Subcutaneous adipose tissue (tissue), 4 donors: Measurements from ENCODE around the gene MZB1. TPM values are rescaled to one million over a fixed set of nuclear protein-coding genes. Genes with fewer than 3 reads are reported as not detected.

Experiments
- total RNA-seq, 4 donors: library from RNA; depleted of rRNA; stranded (reverse); fragments of >200 nt; gene quantifications; one replicate each; pipeline ENCODE4 v1.1.0, GENCODE V29; 2016
- TF ChIP-seq, protein P1 (sequence below): fragments of 450-650 bp; IDR thresholded peaks from one replicate; pipeline ENCODE4 v1.5.1; 2016; ENCODE audit warnings: low read depth, mild to moderate bottlenecking, control low read depth, antibody characterized with exemption, moderate library complexity

MZB1 gene
- total RNA-seq, 4 donors from 2014 or later = 2.1 TPM; not detected in 3

DNA sequence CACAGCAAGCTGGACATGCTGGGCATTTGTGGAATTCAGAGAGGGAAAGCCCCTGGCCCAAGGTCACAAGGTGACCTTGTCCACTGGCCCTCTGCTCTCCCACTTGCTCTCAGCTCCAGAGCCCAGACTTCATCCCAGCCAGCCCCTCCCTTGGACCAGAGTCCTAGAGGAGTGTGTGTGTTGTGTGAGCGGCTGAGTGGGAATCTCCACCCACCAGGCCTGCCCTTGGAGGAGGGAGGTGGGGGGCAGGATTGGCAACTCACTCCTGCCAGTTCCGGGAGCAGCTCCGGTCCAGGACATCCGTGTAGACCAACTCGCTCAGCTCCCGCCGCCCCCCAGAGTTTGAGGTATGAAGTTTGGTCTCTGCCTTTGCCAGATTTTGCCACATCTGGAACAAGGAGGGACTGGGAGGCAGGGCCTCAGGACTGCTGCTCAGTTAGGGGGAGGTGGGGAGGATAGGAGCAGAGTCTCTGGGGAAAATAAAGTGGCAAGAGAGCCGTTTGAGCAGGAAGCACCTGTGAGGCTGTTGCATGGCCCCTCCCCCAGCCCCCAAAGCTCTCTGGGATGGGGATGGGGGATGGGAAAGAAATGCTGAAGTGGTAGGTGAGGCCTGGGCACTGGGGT is 1.4 kb downstream of the MZB1 start:
- TF ChIP-seq, protein P1, sequence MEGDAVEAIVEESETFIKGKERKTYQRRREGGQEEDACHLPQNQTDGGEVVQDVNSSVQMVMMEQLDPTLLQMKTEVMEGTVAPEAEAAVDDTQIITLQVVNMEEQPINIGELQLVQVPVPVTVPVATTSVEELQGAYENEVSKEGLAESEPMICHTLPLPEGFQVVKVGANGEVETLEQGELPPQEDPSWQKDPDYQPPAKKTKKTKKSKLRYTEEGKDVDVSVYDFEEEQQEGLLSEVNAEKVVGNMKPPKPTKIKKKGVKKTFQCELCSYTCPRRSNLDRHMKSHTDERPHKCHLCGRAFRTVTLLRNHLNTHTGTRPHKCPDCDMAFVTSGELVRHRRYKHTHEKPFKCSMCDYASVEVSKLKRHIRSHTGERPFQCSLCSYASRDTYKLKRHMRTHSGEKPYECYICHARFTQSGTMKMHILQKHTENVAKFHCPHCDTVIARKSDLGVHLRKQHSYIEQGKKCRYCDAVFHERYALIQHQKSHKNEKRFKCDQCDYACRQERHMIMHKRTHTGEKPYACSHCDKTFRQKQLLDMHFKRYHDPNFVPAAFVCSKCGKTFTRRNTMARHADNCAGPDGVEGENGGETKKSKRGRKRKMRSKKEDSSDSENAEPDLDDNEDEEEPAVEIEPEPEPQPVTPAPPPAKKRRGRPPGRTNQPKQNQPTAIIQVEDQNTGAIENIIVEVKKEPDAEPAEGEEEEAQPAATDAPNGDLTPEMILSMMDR = no peak

DNA sequence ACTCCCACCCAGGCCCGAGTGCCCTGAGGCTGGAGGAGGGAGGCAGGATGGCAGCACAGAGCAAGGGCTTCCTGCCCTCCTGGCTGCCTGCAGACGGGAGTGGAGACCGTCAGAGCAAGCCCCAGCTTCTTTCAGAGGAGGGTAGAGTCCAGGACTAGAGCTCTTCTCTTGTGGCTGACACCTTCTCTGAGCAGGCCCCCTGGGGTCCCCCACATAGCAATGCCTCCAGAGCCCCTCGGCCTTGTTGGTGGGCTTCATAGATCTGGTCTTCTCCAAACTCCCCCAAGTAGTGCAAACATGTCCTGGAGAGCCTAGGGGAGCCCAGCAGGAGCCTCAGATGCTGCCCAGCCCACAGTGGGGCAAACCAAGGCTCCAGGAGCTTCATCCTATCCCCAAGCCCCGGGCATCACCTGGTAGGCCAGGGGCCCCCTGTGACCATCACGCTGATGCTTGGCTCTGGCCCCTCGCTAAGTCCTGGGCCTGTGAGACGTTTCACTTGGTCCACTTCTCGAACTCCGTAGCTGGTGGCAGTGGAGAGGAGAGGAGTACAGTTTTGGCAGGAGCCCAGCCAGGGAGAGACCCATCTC is 2.0 kb downstream of the MZB1 start:
- TF ChIP-seq, protein P1 = no peak

DNA sequence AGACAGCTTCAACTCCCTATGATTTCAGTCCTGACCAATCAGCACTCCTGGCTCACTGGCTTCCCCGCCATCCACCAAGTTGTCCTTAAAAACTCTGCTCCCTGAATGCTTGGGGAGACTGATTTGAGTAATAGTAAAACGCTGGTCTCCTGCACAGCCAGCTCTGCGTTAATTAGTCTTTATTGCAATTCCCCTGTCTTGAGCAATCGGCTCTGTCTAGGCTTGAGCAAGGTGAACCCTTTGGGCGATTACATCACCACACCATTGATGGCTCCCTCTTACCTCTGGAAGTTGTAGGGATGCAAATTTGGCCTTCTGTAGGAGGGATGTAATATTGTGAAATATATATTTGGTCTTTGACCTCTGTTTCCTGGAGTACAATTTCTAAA is 3.7 kb downstream of the MZB1 start:
- TF ChIP-seq, protein P1 = no peak

DNA sequence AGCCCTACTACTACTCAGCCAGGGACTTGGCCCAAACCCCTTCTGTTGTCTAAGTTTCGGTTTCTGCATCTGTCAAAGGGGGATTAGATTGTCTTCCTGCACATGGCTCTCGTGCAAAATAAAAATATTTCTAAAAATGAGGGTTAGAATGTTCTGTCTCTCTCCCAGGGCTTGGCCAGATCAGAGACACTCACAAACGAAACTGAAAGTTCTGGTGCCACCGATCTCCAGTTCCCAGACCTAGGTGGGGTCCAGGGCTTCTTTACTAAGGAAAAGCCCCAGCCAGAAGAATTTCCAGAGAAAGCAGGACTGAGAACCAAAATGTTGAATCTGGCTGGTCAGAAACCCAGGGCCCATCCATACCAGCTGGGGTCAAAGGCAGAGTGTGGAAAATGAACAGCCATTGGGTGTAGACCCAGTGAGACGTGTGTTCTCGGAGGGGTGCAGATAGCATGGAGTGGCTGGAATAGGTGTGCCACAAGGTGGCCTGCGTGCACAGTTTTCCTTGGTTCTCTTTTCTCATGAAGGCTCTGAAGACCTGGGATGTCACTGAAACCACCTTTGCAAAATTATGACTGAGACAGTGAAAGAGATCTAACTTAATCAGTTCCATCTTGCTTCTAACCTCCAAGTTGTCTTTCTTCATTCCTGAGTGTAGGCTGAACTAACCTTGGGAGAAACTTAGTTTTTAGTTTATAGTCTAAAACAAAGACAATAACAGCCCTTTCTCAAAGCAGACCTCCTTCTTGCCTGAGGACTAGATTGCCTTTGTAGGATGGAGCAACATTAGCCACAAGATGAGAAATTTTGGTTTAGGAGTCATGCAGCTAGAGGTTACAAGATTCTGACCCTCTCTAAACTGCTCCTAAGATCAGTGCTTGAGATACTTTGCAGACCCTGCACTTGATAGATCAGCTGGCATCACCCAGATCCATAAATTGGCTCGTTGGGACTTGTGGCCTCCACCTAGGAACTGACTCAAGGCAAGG is 4.4 kb downstream of the MZB1 start:
- TF ChIP-seq, protein P1 = no peak

DNA sequence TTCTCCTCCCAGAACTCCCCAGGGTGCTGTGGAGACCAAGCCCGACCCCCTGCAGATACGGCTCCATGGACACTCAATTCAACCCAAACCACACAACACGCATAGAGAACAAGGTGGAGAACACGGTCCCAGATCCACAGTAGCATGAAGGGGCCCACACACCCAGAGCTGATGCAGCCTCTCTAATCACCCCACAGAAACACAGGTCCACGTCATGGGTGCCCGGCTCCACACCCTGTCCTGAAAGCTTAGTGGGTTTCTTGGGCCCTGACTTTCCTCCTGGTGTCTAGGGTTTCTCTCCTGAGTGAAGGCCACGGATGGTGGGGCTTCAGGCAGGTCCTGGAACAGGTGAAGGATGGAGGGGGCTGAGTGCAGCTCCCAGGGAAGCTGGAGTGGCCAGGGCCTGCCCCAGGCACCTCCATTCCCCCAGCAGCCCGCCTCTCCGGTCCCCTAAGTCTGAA is 5.1 kb downstream of the MZB1 start:
- TF ChIP-seq, protein P1 = no peak

DNA sequence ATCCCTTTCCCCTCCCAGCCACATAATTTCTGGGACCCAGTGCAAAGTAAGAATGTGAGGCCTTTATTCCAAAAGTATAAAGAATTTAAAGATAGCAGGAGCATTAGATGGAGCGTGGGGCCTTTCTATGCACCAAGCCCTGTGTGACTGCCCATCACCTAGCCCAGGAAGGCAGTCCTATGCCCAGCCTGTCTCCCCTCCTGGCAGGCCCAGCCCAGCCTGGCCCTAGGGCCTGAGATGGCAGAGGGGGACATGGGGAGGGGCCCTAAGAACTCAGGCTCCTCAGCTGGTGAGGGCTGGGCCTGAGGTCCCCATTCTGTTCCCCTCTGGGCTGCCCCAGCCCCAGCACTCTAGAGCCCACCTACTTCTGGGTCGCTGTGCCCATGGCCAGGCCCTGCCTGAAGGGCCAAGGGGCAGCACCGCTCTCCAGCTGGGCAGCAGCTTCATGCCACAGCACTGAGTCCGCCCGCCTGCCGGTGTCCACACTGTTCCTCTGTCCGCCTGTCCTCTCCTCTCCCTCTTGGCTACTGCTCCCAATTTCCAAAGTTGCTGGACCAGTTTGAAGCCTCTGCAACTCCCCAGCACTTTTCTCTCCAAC is 5.6 kb downstream of the MZB1 start:
- TF ChIP-seq, protein P1 = no peak
